GM20000 (cell line): ENCODE data around the gene POU6F1.

ENCODE experiments used
- DNase-seq: peaks from one replicate; pipeline ENCODE4 v3.0.0; 2012; ENCODE audit warnings: low spot score
- CTCF ChIP-seq: IDR thresholded peaks from 2 replicates; pipeline ENCODE4 v1.5.1; 2012; ENCODE audit warnings: mild to moderate bottlenecking, control low read depth; ENCODE audit errors: extremely low read depth, missing control alignments

POU6F1 gene

GRCh38 chr12:51152953-51153352 is 64.9 kb downstream of the POU6F1 start:
- no peak for DNase-seq
- TF ChIP-seq CTCF, result no peak

- no peak for TF ChIP-seq CTCF
- DNase-seq, result no peak
These were observed 67.1 kb downstream of the POU6F1 start for GRCh38 chr12:51150777-51151176.

GRCh38 chr12:51147309-51147708 is 70.6 kb downstream of the POU6F1 start:
- no peak for DNase-seq
- TF ChIP-seq CTCF, result no peak

GRCh38 chr12:51139292-51139844 is 78.5 kb downstream of the POU6F1 start:
- no peak for TF ChIP-seq CTCF
- no peak for DNase-seq
